K562 (cell line): ENCODE results near the gene DCPS. TPM values are rescaled to one million over a fixed set of nuclear protein-coding genes. Genes with fewer than 3 reads are reported as not detected.
A peak's percentile ranks its signal among the peaks of the same experiment; 100 is the strongest.

ENCODE experiments used
- C11orf30 ChIP-seq: fragments of 450-650 bp; IDR thresholded peaks from 2 replicates; pipeline ENCODE4 v1.6.1; 2016; ENCODE audit warnings: low read depth, mild to moderate bottlenecking
- CBX5 ChIP-seq: IDR thresholded peaks from 2 replicates; pipeline ENCODE4 v1.6.1; 2014; ENCODE audit warnings: low read depth, borderline replicate concordance
- ETS2 ChIP-seq: IDR thresholded peaks from 2 replicates; pipeline ENCODE4 v1.6.1; 2016; ENCODE audit warnings: borderline replicate concordance, missing genetic modification characterization, mild to moderate bottlenecking, moderate library complexity, missing compliant biosample characterization; ENCODE audit not compliant: poor library complexity, severe bottlenecking
- ETV5 ChIP-seq: sonication (generic); formaldehyde crosslinking; IDR thresholded peaks from 2 replicates; pipeline ENCODE4 v1.4.0; 2020; ENCODE audit warnings: low read depth, mild to moderate bottlenecking, missing genetic modification reagents
- GATA2 ChIP-seq: sonication (generic); formaldehyde crosslinking; IDR thresholded peaks from 2 replicates; pipeline ENCODE4 v1.4.0; 2020; ENCODE audit warnings: mild to moderate bottlenecking, missing genetic modification reagents
- HDGF ChIP-seq: fragments of 450-650 bp; IDR thresholded peaks from 2 replicates; pipeline ENCODE4 v1.6.1; 2016
- KHSRP ChIP-seq: fragments of 450-650 bp; IDR thresholded peaks from 2 replicates; pipeline ENCODE4 v1.6.1; 2017
- MAZ ChIP-seq, 2 experiments: fragments of 450-650 bp in 1 of 2; sonication (generic) in 1 of 2; formaldehyde crosslinking; IDR thresholded peaks in 1 of 2; conservative IDR thresholded peaks in 1 of 2; 2 replicates each; pipeline versions ENCODE4 v1.4.0 to v1.5.0; 2020; ENCODE audit warnings: mild to moderate bottlenecking in 1 of 2, missing genetic modification reagents in 1 of 2
- MEF2A ChIP-seq: IDR thresholded peaks from 2 replicates; pipeline ENCODE4 v1.6.1; 2011; ENCODE audit warnings: low read depth, mild to moderate bottlenecking, low read length, moderate library complexity; ENCODE audit not compliant: control insufficient read depth
- NBN ChIP-seq: fragments of 450-650 bp; IDR thresholded peaks from 2 replicates; pipeline ENCODE4 v1.6.1; 2016; ENCODE audit warnings: low read depth, mild to moderate bottlenecking
- NCOA1 ChIP-seq: fragments of 450-650 bp; IDR thresholded peaks from 2 replicates; pipeline ENCODE4 v1.6.1; 2016; ENCODE audit warnings: low read depth
- RHOXF2B ChIP-seq: fragments of 250-450 bp; sonication (Bioruptor Pico); conservative IDR thresholded peaks from 2 replicates; pipeline ENCODE4 v1.5.1; 2021
- RNF2 ChIP-seq: sonication (generic); IDR thresholded peaks from 2 replicates; pipeline ENCODE4 v1.6.1; 2016
- SIN3A ChIP-seq, 2 experiments: fragments of 150-350 bp in 1 of 2; IDR thresholded peaks; 2 replicates each; pipeline ENCODE4 v1.6.1; 2011 to 2016; ENCODE audit warnings: borderline replicate concordance in 2 of 2, low read depth in 2 of 2, low read length in 2 of 2, mild to moderate bottlenecking in 2 of 2, moderate library complexity in 2 of 2; ENCODE audit not compliant: control insufficient read depth in 1 of 2
- ZNF197 ChIP-seq: fragments of 200-800 bp; sonication (Bioruptor generic); IDR thresholded peaks from 2 replicates; pipeline ENCODE4 v1.6.1; 2016; ENCODE audit warnings: low read depth, missing genetic modification characterization, missing compliant biosample characterization
- ZNF239 ChIP-seq: fragments of 250-450 bp; sonication (Bioruptor Pico); IDR thresholded peaks from 2 replicates; pipeline ENCODE4 v1.4.0; 2020; ENCODE audit warnings: mild to moderate bottlenecking
- ZNF3 ChIP-seq: fragments of 250-450 bp; sonication (Bioruptor Pico); IDR thresholded peaks from 2 replicates; pipeline ENCODE4 v1.5.0; 2021; ENCODE audit warnings: mild to moderate bottlenecking, moderate library complexity
- ZNF507 ChIP-seq: conservative IDR thresholded peaks from 2 replicates; pipeline ENCODE4 v1.6.1; 2017; ENCODE audit warnings: missing genetic modification characterization, missing compliant biosample characterization
- ZNF696 ChIP-seq: fragments of 250-450 bp; sonication (Bioruptor Pico); conservative IDR thresholded peaks from 2 replicates; pipeline ENCODE4 v1.4.0; 2020; ENCODE audit warnings: mild to moderate bottlenecking, moderate library complexity
- ZNF766 ChIP-seq: fragments of 200-800 bp; sonication (Bioruptor generic); conservative IDR thresholded peaks from 2 replicates; pipeline ENCODE4 v1.6.1; 2016; ENCODE audit warnings: missing genetic modification characterization, missing compliant biosample characterization
- polyA plus RNA-seq, 8 experiments: library from polyadenylated mRNA; depleted of rRNA in 4 of 8; stranded (reverse) in 5 of 8; unstranded in 3 of 8; fragments of >200 nt; fragmentation: Nextera tagmentation in 2 of 8; fragmentation: Illumina TruSeq in 1 of 8; extraction: Ambion mirVana in 2 of 8; extraction: Trizol in 1 of 8; gene quantifications; 2 replicates each; pipeline versions ENCODE4 v1.2.1 to v1.2.3, GENCODE V29; 2011 to 2014; ENCODE audit warnings: inconsistent platforms in 1 of 8, missing spikeins in 1 of 8
- total RNA-seq, 7 experiments: library from RNA; depleted of rRNA in 6 of 7; stranded (reverse); fragments of >200 nt in 6 of 7; fragmentation: Illumina TruSeq in 2 of 7; extraction: Trizol in 2 of 7; gene quantifications; 2 replicates each; pipeline versions ENCODE4 v1.2.1 to v1.2.3, GENCODE V29; 2011 to 2021; ENCODE audit warnings: low replicate concordance in 1 of 7
- TF ChIP-seq, protein P1 (sequence below): fragments of 450-650 bp; IDR thresholded peaks from 2 replicates; pipeline ENCODE4 v1.7.1; 2018; ENCODE audit warnings: mild to moderate bottlenecking, low read depth; ENCODE audit not compliant: partially characterized antibody
- TF ChIP-seq, protein P2 (sequence below): fragments of 200-800 bp; sonication (Bioruptor generic); IDR thresholded peaks from 2 replicates; pipeline ENCODE4 v1.6.1; 2017; ENCODE audit warnings: missing genetic modification characterization, missing compliant biosample characterization
- TF ChIP-seq, protein P3 (sequence below), 3 experiments: fragments of 200-800 bp in 1 of 3; sonication (Bioruptor generic) in 1 of 3; sonication (generic) in 1 of 3; formaldehyde crosslinking in 1 of 3; IDR thresholded peaks; 2 replicates each; pipeline versions ENCODE4 v1.6.1 to v1.8.0; 2016 to 2022; ENCODE audit warnings: mild to moderate bottlenecking in 2 of 3, missing compliant biosample characterization in 2 of 3, missing genetic modification characterization in 2 of 3, missing genetic modification reagents in 1 of 3

The DCPS gene
- total and polyA plus RNA-seq, 9 of the 15 experiments (the other 6 are each of a cell fraction or from before 2014, with no cell fraction given) = 8.7 to 38.1 (median 17.9) TPM

DNA sequence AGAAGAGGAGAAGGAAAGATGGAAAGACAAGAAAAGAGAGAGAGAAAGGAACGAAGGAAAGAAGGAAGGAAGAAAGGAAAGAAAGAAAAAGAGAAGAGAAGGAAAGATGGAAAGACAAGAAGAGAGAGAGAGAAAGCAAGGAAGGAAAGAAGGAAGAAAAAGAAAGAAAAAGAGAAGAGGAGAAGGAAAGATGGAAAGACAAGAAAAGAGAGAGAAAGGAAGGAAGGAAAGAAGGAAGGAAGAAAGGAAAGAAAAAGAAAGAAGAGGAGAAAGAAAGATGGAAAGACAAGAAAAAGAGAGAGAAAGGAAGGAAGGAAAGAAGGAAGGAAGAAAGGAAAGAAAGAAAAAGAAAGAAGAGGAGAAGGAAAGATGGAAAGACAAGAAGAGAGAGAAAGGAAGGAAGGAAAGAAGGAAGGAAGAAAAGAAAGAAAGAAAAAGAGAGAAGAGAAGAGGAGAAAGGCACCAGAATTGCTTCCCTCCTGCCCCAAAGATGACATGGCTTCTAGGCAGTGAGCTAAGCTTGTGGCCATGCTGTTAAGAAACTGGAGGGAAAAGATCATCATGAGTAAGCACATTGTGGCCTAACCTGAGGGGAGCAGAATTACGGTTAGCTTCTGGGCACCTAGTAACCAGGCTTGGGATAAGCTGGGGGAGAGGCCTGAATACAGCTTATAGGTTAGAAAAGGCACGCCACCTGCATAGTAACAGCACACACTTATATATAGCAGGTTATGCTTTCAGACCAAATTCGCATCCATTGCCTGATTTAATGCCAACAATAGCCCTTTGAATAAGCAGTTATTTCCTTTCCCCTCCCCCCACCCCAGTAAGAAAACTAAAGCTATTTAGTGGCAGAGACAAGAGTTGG lies 49.3 kb downstream of the DCPS start (continued):
- no peak for TF ChIP-seq ETS2 (tag)
- TF ChIP-seq NBN = peak; percentile 81
- TF ChIP-seq KHSRP = peak; percentile 65; the same call in 1 of the 2 replicates
- TF ChIP-seq CBX5 = no peak
- TF ChIP-seq ETV5 (CRISPR knock-in tag) = no peak; the same call in 1 of the 2 replicates
- no peak for TF ChIP-seq MEF2A
- TF ChIP-seq HDGF = peak; percentile 80
- TF ChIP-seq ZNF239 = no peak
- no peak for TF ChIP-seq RHOXF2B (CRISPR knock-in tag)
- TF ChIP-seq NCOA1 = no peak; the same call in 1 of the 2 replicates
- TF ChIP-seq SIN3A (IDR thresholded peaks at IDR 0.05; ENCODE audit: borderline replicate concordance in 2 of 2, control insufficient read depth in 1 of 2, low read depth in 2 of 2, low read length in 2 of 2) = 0 out of 4 replicates have a peak, but pooled peaks of 1 of the 2 experiments have one; percentile 31
- TF ChIP-seq, protein P1, sequence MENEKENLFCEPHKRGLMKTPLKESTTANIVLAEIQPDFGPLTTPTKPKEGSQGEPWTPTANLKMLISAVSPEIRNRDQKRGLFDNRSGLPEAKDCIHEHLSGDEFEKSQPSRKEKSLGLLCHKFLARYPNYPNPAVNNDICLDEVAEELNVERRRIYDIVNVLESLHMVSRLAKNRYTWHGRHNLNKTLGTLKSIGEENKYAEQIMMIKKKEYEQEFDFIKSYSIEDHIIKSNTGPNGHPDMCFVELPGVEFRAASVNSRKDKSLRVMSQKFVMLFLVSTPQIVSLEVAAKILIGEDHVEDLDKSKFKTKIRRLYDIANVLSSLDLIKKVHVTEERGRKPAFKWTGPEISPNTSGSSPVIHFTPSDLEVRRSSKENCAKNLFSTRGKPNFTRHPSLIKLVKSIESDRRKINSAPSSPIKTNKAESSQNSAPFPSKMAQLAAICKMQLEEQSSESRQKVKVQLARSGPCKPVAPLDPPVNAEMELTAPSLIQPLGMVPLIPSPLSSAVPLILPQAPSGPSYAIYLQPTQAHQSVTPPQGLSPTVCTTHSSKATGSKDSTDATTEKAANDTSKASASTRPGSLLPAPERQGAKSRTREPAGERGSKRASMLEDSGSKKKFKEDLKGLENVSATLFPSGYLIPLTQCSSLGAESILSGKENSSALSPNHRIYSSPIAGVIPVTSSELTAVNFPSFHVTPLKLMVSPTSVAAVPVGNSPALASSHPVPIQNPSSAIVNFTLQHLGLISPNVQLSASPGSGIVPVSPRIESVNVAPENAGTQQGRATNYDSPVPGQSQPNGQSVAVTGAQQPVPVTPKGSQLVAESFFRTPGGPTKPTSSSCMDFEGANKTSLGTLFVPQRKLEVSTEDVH = no peak
- TF ChIP-seq RNF2 = peak; percentile 86
- no peak for TF ChIP-seq ZNF197 (CRISPR knock-in tag)
- peak; percentile 19 to 64; a peak in 2 of 4 replicates for TF ChIP-seq MAZ (CRISPR knock-in tag; conservative IDR thresholded peaks at IDR 0.05 in 1 of 2, IDR thresholded peaks at IDR 0.05 in 1 of 2)
- TF ChIP-seq, protein P2, sequence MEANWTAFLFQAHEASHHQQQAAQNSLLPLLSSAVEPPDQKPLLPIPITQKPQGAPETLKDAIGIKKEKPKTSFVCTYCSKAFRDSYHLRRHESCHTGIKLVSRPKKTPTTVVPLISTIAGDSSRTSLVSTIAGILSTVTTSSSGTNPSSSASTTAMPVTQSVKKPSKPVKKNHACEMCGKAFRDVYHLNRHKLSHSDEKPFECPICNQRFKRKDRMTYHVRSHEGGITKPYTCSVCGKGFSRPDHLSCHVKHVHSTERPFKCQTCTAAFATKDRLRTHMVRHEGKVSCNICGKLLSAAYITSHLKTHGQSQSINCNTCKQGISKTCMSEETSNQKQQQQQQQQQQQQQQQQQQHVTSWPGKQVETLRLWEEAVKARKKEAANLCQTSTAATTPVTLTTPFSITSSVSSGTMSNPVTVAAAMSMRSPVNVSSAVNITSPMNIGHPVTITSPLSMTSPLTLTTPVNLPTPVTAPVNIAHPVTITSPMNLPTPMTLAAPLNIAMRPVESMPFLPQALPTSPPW (CRISPR knock-in tag) = no peak
- TF ChIP-seq ZNF507 (tag) = no peak
- TF ChIP-seq ZNF766 = 0 out of 2 replicates have a peak, but pooled peaks have one; percentile 13
- TF ChIP-seq C11orf30 = peak; percentile 98
- TF ChIP-seq ZNF3 = no peak
- TF ChIP-seq, protein P3, sequence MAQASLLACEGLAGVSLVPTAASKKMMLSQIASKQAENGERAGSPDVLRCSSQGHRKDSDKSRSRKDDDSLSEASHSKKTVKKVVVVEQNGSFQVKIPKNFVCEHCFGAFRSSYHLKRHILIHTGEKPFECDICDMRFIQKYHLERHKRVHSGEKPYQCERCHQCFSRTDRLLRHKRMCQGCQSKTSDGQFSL (CRISPR knock-in tag; IDR thresholded peaks at IDR 0.05) = no peak
- TF ChIP-seq, protein P3 (tag; IDR thresholded peaks at IDR 0.05) = no peak
- no peak for TF ChIP-seq ZNF696 (CRISPR knock-in tag)
- no peak for TF ChIP-seq GATA2
